T-helper 1 cell treated with Interleukin-12 subunit alpha and Interleukin-12 subunit beta and Interleukin-4 antibody, amounts not matched to agents 30 ng/mL and 1 ng/mL, for 36 hours (primary cell): ENCODE results near the gene IRAK2. TPM values are rescaled to one million over a fixed set of nuclear protein-coding genes. Genes with fewer than 3 reads are reported as not detected.
"Not testable (repeated sequence)": the region's sequence is repeated elsewhere in the genome, so short reads cannot be mapped to it uniquely, and the experiment has no call there.

Experiments used
- intact Hi-C: fragments of 100-400 bp; cut with micrococcal nuclease; formaldehyde crosslinking; loops from one replicate; pipeline ENCODE4 v1.15.1; 2024
- total RNA-seq: library from RNA; stranded (reverse); gene quantifications from 2 replicates; pipeline ENCODE4 v1.2.3, GENCODE V29; 2022

The IRAK2 gene
- total RNA-seq, 1 donor from 2014 or later = 13.1 TPM

DNA sequence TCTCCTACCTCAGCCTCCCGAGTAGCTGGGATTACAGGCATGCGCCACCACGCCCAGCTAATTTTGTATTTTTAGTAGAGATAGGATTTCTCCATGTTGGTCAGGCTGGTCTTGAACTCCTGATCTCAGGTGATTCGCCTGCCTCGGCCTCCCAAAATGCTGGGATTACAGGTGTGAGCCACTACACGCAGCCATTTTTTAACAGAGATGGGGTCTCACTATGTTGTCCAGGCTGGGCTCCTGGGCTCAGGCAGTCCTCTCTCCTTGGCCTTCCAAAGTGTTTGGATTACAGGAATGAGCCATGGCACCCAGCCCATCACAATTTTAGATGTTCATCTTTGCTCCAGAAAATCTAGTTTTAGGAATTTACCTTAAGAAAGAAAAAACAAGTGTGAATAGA lies 6.2 kb upstream of the IRAK2 start:
- intact Hi-C loops = not testable (repeated sequence)

DNA sequence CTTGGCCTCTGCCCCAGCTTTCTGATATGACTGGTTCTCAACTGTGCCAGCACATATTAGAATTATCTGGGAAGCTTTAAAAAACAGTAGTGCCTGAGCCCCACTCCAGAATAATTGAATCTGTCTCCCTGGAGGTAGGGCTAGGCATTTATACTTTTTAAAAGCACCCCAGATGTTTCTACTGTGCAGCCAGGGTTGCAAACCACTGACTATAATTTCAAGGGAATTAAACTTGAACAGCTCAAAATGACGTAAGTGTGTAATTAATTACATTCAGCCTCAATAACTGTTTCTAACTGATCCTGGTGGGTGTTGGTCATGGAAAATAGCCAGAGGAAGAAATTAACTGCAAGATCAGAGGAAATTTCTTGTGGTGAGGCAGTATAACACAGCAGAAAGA lies 4.4 kb upstream of the IRAK2 start:
- intact Hi-C loops = no loop called here

GRCh38 chr3:10160925-10161324 lies 3.8 kb upstream of the IRAK2 start:
- intact Hi-C loops = no loop called here

- intact Hi-C loops = no loop called here
Measured at GRCh38 chr3:10162185-10162584, 2.5 kb upstream of the IRAK2 start.

GRCh38 chr3:10164201-10164545 lies 546 bp upstream of the IRAK2 start:
- intact Hi-C loops = loop anchor here (1.0 to 2.0 kb wide), 6 partner anchors 23 to 100 kb away; partner anchors contain the start of genes BRK1, TATDN2 and VHL

GRCh38 chr3:10166213-10166604 lies 1.5 kb downstream of the IRAK2 start:
- intact Hi-C loops = no loop called here

DNA sequence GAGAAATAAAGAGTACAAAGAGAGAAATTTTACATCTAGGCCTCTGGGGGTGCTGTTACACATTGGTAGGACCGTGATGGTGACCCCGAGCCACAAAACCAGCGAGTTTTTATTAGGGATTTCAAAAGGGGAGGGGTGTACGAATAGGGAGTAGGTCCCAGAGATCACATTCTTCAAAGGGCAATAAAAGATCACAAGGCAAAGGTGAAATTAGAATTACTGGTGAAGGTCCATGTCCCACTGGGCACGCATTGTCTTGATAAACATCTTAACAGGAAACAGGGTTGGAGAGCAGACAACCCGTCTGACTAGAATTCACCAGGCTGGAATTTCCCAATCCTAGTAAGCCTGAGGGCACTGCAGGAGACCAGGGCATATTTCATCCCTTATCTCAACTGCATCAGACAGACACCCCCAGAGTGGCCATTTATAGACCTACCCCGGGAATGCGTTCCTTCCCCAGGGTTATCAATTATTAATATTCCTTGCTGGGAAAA lies 4.3 kb downstream of the IRAK2 start:
- intact Hi-C loops = no loop called here

- intact Hi-C loops = no loop called here
Measured at GRCh38 chr3:10170915-10171478, 6.3 kb downstream of the IRAK2 start.

GRCh38 chr3:10173095-10173925 lies 8.6 kb downstream of the IRAK2 start:
- intact Hi-C loops = no loop called here

- intact Hi-C loops = no loop called here
Measured at GRCh38 chr3:10173926-10174435, 9.3 kb downstream of the IRAK2 start.

DNA sequence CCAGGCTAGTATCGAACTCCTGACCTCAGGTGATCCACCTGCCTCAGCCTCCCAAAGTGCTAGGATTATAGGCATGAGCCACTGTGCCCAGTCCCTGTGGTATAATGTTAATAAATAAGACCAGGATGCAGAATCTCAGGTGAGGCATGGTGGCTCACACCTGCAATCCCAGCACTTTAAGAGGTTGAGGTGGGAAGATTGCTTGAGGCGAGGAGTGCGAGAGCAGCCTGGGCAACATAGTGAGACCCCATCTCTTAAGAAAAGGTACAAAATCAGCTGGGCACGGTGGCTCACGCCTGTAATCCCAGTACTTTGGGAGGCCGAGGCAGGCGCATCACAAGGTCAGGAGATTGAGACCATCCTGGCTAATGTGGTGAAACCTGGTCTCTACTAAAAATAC lies 10.6 kb downstream of the IRAK2 start:
- intact Hi-C loops = not testable (repeated sequence)

- intact Hi-C loops = not testable (repeated sequence)
Measured at GRCh38 chr3:10176150-10176549, 11.4 kb downstream of the IRAK2 start.

- intact Hi-C loops = no loop called here
Measured at GRCh38 chr3:10177737-10178136, 13.0 kb downstream of the IRAK2 start.

DNA sequence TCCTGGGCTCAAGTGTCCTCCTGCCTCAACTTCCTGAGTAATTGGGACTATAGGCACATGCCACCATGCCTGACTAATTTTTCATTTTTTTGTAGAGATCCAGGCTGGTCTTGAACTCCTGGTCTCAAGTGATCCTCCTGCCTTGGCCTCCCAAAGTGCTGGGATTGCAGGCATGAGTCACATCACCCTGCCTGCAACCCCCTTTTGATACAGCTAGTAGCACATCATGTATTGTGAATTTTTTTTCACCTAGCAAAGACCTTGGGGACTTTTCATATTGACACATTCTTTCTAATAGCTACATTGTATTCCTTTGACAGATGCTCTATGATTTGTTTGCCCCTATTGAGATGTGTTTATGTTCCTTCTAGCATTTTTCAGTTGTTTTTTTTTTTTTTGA lies 14.2 kb downstream of the IRAK2 start:
- intact Hi-C loops = no loop called here

DNA sequence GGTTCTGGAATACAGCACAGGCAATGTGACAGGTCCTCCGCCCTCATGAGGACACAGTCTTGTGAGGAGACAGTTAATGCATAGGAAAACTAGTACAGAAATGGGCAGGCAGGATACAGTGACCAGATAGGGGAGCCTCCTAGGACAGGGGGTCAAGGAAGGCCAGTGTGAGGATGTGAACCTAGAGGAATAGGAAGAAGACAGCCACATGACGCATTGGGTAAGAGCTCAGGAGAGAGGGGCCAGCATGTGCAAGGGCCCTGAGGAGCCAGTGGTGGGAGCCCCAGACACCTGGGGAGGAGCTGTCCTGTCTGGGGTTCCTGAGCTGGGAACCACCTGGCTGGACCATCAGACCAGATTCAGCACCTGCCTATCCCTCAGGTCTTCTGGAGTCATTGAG lies 15.6 kb downstream of the IRAK2 start:
- intact Hi-C loops = no loop called here

GRCh38 chr3:10180738-10181295 lies 16.1 kb downstream of the IRAK2 start:
- intact Hi-C loops = no loop called here

- intact Hi-C loops = no loop called here
Measured at GRCh38 chr3:10182950-10183349, 18.2 kb downstream of the IRAK2 start.

DNA sequence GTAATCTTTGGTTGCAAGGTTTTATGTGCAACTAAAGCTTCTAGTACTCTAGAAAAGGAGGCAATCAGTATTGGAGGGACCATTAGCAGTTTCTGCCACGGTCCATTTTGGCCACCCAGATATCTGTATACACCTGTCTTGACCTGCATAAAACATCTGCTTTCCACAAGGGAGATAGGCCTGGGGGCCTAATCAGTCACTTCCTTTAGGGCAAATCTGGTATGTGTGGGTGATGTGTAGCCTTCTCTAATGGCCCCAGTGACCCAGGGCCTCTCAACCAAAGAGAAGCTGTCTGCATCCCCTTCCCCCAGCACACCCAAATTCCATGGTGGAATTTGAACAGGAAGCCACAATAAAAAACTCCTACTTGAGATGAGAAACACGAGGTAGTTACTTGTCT lies 19.5 kb downstream of the IRAK2 start:
- intact Hi-C loops = no loop called here

- intact Hi-C loops = loop anchor here (1.0 kb wide), 1 partner anchor 39 kb away; no protein-coding TSS in a partner anchor
Measured at GRCh38 chr3:10185804-10186762, 21.4 kb downstream of the IRAK2 start.

DNA sequence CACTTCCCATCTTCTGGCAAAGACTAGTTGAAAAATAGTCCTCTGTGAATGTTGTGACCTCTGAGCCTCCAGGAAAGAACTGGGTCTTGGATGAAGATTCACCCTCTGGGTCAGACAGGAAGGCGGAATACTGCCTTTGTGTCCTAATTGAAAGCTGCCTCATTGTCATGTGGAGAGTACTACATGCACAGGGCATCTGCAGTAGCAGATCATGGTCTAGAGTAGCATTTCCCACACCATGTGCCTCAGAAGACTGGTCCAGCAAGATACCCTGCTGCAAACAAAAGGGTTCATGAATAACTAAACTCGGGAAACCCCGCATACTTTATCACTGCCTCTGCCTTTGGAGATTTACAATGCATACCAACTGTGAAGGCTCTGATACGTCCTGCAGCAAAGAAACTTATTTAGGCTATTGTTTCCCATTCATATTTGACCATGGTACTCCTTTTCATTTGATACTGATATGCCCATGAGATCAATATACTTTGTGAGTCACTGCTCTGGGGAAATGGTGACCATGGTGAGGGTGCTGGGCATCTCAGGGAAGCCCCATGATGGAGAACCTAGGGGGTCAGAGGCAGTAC lies 22.7 kb downstream of the IRAK2 start:
- intact Hi-C loops = no loop called here

DNA sequence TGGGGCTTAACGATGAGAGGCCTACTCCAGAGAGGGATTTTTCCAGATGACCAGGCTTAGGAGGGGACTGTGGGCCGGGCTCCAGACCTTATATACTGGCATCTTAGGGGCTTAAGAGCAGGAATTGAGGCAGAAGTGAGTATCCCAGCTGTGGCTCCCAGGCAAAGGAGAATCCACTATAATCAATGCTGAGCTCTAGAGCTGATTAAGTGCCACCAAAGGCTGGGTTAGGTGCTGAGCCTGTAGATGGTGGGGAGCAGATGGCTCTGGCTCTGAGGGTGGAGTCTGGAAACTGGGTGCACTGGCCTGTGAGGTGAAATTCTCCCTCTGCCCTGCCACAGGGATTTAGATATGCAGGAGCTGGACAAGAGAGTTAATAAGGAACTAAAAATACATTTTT lies 23.2 kb downstream of the IRAK2 start:
- intact Hi-C loops = no loop called here
